Measurements from ENCODE around the gene CERS6.

CERS6 gene

GRCh38 chr2:168690381-168690885, 234.4 kb downstream of the CERS6 start:
- Mint-ChIP-seq H3K27me3 (no peaks in the 10 kb centered on the region), H3K4me1 (no peaks in the 10 kb centered on the region), H3K36me3 (no peaks in the 10 kb centered on the region), H3K9me3 (no peaks in the 10 kb centered on the region), H3K4me3 (no peak overlapping the region), H3K27ac (no peak overlapping the region)
- no peak for ATAC-seq

GRCh38 chr2:168691221-168691620, 235.1 kb downstream of the CERS6 start:
- Mint-ChIP-seq H3K27ac (no peak overlapping the region), H3K9me3 (no peaks in the 10 kb centered on the region), H3K4me1 (no peaks in the 10 kb centered on the region), H3K36me3 (no peaks in the 10 kb centered on the region), H3K27me3 (no peaks in the 10 kb centered on the region), H3K4me3 (no peak overlapping the region)
- no peak for ATAC-seq

GRCh38 chr2:168692132-168692744, 236.2 kb downstream of the CERS6 start:
- Mint-ChIP-seq H3K36me3 (no peaks in the 10 kb centered on the region), H3K27me3 (no peaks in the 10 kb centered on the region), H3K27ac (no peak overlapping the region), H3K9me3 (no peaks in the 10 kb centered on the region), H3K4me1 (no peaks in the 10 kb centered on the region), H3K4me3 (no peak overlapping the region)
- ATAC-seq: no peak

- H3K4me3 Mint-ChIP-seq: no peak overlapping the region
- H3K4me1 Mint-ChIP-seq: no peaks in the 10 kb centered on the region
- H3K36me3 Mint-ChIP-seq: no peaks in the 10 kb centered on the region
- H3K9me3 Mint-ChIP-seq: no peaks in the 10 kb centered on the region
- H3K27ac Mint-ChIP-seq: no peak overlapping the region
- ATAC-seq: no peak
- no peaks in the 10 kb centered on the region for H3K27me3 Mint-ChIP-seq
Measured at GRCh38 chr2:168694173-168694572, 238.1 kb downstream of the CERS6 start.

GRCh38 chr2:168694866-168695265, 238.8 kb downstream of the CERS6 start:
- Mint-ChIP-seq H3K27ac (no peak overlapping the region), H3K9me3 (no peaks in the 10 kb centered on the region)

GRCh38 chr2:168697668-168698121, 241.6 kb downstream of the CERS6 start:
- Mint-ChIP-seq H3K4me1 (no peaks in the 10 kb centered on the region), H3K27me3 (no peaks in the 10 kb centered on the region), H3K36me3 (no peaks in the 10 kb centered on the region), H3K9me3 (no peaks in the 10 kb centered on the region), H3K4me3 (no peak overlapping the region), H3K27ac (no peak overlapping the region)
- no peak for ATAC-seq

More at GRCh38 chr2:168694866-168695265, 238.8 kb downstream of the CERS6 start:
- Mint-ChIP-seq H3K4me1 (no peaks in the 10 kb centered on the region), H3K4me3 (no peak overlapping the region), H3K36me3 (no peaks in the 10 kb centered on the region), H3K27me3 (no peaks in the 10 kb centered on the region)
- no peak for ATAC-seq

- ATAC-seq: no peak
- H3K27ac Mint-ChIP-seq: no peak overlapping the region
- H3K36me3 Mint-ChIP-seq: no peaks in the 10 kb centered on the region
Measured at GRCh38 chr2:168698969-168699368, 242.9 kb downstream of the CERS6 start.

GRCh38 chr2:168699844-168700417, 243.9 kb downstream of the CERS6 start:
- no peak overlapping the region for H3K27ac Mint-ChIP-seq
- H3K27me3 Mint-ChIP-seq: no peaks in the 10 kb centered on the region
- H3K36me3 Mint-ChIP-seq: no peaks in the 10 kb centered on the region
- H3K9me3 Mint-ChIP-seq: no peaks in the 10 kb centered on the region
- no peaks in the 10 kb centered on the region for H3K4me1 Mint-ChIP-seq
- ATAC-seq: no peak
- H3K4me3 Mint-ChIP-seq: no peak overlapping the region

More at GRCh38 chr2:168698969-168699368, 242.9 kb downstream of the CERS6 start:
- H3K4me1 Mint-ChIP-seq: no peaks in the 10 kb centered on the region
- no peak overlapping the region for H3K4me3 Mint-ChIP-seq
- no peaks in the 10 kb centered on the region for H3K27me3 Mint-ChIP-seq
- no peaks in the 10 kb centered on the region for H3K9me3 Mint-ChIP-seq

GRCh38 chr2:168700615-168701245, 244.7 kb downstream of the CERS6 start:
- no peak overlapping the region for H3K4me3 Mint-ChIP-seq
- H3K9me3 Mint-ChIP-seq: no peaks in the 10 kb centered on the region
- H3K36me3 Mint-ChIP-seq: no peaks in the 10 kb centered on the region
- no peak overlapping the region for H3K27ac Mint-ChIP-seq
- ATAC-seq: no peak
- H3K27me3 Mint-ChIP-seq: no peaks in the 10 kb centered on the region
- no peaks in the 10 kb centered on the region for H3K4me1 Mint-ChIP-seq

- H3K27ac Mint-ChIP-seq: no peak overlapping the region
- H3K4me3 Mint-ChIP-seq: no peak overlapping the region
- no peaks in the 10 kb centered on the region for H3K9me3 Mint-ChIP-seq
- H3K4me1 Mint-ChIP-seq: no peaks in the 10 kb centered on the region
- no peaks in the 10 kb centered on the region for H3K27me3 Mint-ChIP-seq
- ATAC-seq: no peak
- no peaks in the 10 kb centered on the region for H3K36me3 Mint-ChIP-seq
Measured at GRCh38 chr2:168702579-168702978, 246.5 kb downstream of the CERS6 start.

- H3K27me3 Mint-ChIP-seq: no peaks in the 10 kb centered on the region
- H3K4me3 Mint-ChIP-seq: no peak overlapping the region
- no peaks in the 10 kb centered on the region for H3K36me3 Mint-ChIP-seq
- no peaks in the 10 kb centered on the region for H3K9me3 Mint-ChIP-seq
- no peak for ATAC-seq
- no peaks in the 10 kb centered on the region for H3K4me1 Mint-ChIP-seq
- H3K27ac Mint-ChIP-seq: no peak overlapping the region
Measured at GRCh38 chr2:168703926-168704325, 247.9 kb downstream of the CERS6 start.

GRCh38 chr2:168705534-168706470, 249.7 kb downstream of the CERS6 start:
- no peak overlapping the region for H3K4me3 Mint-ChIP-seq
- H3K9me3 Mint-ChIP-seq: no peaks in the 10 kb centered on the region
- H3K27me3 Mint-ChIP-seq: no peaks in the 10 kb centered on the region
- no peaks in the 10 kb centered on the region for H3K36me3 Mint-ChIP-seq
- H3K4me1 Mint-ChIP-seq: no peaks in the 10 kb centered on the region
- H3K27ac Mint-ChIP-seq: no peak overlapping the region
- no peak for ATAC-seq

GRCh38 chr2:168706806-168707205, 250.7 kb downstream of the CERS6 start:
- no peak overlapping the region for H3K4me3 Mint-ChIP-seq
- H3K9me3 Mint-ChIP-seq: no peaks in the 10 kb centered on the region
- H3K27ac Mint-ChIP-seq: no peak overlapping the region
- no peaks in the 10 kb centered on the region for H3K36me3 Mint-ChIP-seq
- H3K27me3 Mint-ChIP-seq: no peaks in the 10 kb centered on the region
- ATAC-seq: no peak
- H3K4me1 Mint-ChIP-seq: peaks cover 3% of the 10 kb centered on the region

GRCh38 chr2:168708080-168708479, 252.0 kb downstream of the CERS6 start:
- Mint-ChIP-seq H3K36me3 (no peaks in the 10 kb centered on the region), H3K9me3 (no peaks in the 10 kb centered on the region), H3K27ac (no peak overlapping the region), H3K27me3 (no peaks in the 10 kb centered on the region), H3K4me1 (peaks cover 15% of the 10 kb centered on the region), H3K4me3 (no peak overlapping the region)
- ATAC-seq: no peak
